Neural cell (in vitro differentiated cells): ENCODE measurements around the gene MINDY3. TPM values are rescaled to one million over a fixed set of nuclear protein-coding genes. Genes with fewer than 3 reads are reported as not detected.

Source experiments
- H2AFZ ChIP-seq: fragments of 200-600, 300-800 bp; sonication (generic), shearing (Covaris generic); 2 replicates; pipeline ENCODE4 v1.6.0; 2014; ENCODE audit warnings: low read depth, mild to moderate bottlenecking, antibody characterized with exemption, low read length, moderate library complexity
- H3F3A ChIP-seq: fragments of 200-600 bp; shearing (Covaris generic); 2 replicates; pipeline ENCODE4 v1.6.1; 2016; ENCODE audit warnings: mild to moderate bottlenecking, moderate library complexity, mixed read lengths, antibody characterized with exemption, low read length; ENCODE audit not compliant: insufficient read depth, poor library complexity, severe bottlenecking
- H3K27ac ChIP-seq: fragments of 200-600, 300-800 bp; sonication (generic), shearing (Covaris generic); 2 replicates; pipeline ENCODE4 v1.5.1; 2014; ENCODE audit warnings: mild to moderate bottlenecking, low read length, moderate library complexity
- H3K27me3 ChIP-seq: fragments of 300-800, 200-600 bp; sonication (generic), shearing (Covaris generic); 2 replicates; pipeline ENCODE4 v1.6.0; 2014; ENCODE audit warnings: mild to moderate bottlenecking, low read depth, low read length, moderate library complexity; ENCODE audit not compliant: insufficient read depth
- H3K36me3 ChIP-seq: fragments of 300-800, 200-600 bp; sonication (generic), shearing (Covaris generic); 2 replicates; pipeline ENCODE4 v1.5.1; 2014; ENCODE audit warnings: mild to moderate bottlenecking, antibody characterized with exemption, low read length, moderate library complexity; ENCODE audit not compliant: insufficient read depth
- H3K4me2 ChIP-seq: fragments of 300-800, 200-600 bp; sonication (generic), shearing (Covaris generic); 2 replicates; pipeline ENCODE4 v1.6.0; 2014; ENCODE audit warnings: mild to moderate bottlenecking, low read length
- H3K4me3 ChIP-seq: fragments of 300-800, 200-600 bp; sonication (generic), shearing (Covaris generic); 2 replicates; pipeline ENCODE4 v1.5.1; 2014; ENCODE audit warnings: mild to moderate bottlenecking, low read length, moderate library complexity
- H3K79me2 ChIP-seq: fragments of 200-600 bp; shearing (Covaris generic); replicated peaks from 2 replicates; pipeline ENCODE4 v1.6.0; 2014; ENCODE audit warnings: mild to moderate bottlenecking, low read length, moderate library complexity; ENCODE audit not compliant: insufficient read depth
- H3K9ac ChIP-seq: fragments of 300-800, 200-600 bp; sonication (generic), shearing (Covaris generic); 2 replicates; pipeline ENCODE4 v1.6.1; 2016; ENCODE audit warnings: mild to moderate bottlenecking, low read length, mixed read lengths
- H3K9me2 ChIP-seq: fragments of 200-600 bp; shearing (Covaris generic); 2 replicates; pipeline ENCODE4 v1.6.1; 2016; ENCODE audit warnings: mild to moderate bottlenecking, low read length, mixed read lengths; ENCODE audit not compliant: insufficient read depth
- H3K9me3 ChIP-seq: fragments of 200-600, 300-800 bp; sonication (generic), shearing (Covaris generic); 2 replicates; pipeline ENCODE4 v1.6.1; 2016; ENCODE audit warnings: mild to moderate bottlenecking, mixed run types, low read length, moderate library complexity, mixed read lengths
- H4K20me1 ChIP-seq: fragments of 200-600 bp; shearing (Covaris generic); 2 replicates; pipeline ENCODE4 v1.6.1; 2016; ENCODE audit warnings: mild to moderate bottlenecking, mixed run types; ENCODE audit not compliant: insufficient read depth
- EP300 ChIP-seq: fragments of 450-650 bp; conservative IDR thresholded peaks from 2 replicates; pipeline ENCODE4 v1.6.1; 2014; ENCODE audit warnings: antibody characterized with exemption, mild to moderate bottlenecking, moderate library complexity; ENCODE audit not compliant: poor library complexity, severe bottlenecking
- EZH2 ChIP-seq: fragments of 200-600, 300-800 bp; shearing (Covaris generic), sonication (generic); IDR thresholded peaks from 2 replicates; pipeline ENCODE4 v1.6.1; 2014; ENCODE audit warnings: antibody characterized with exemption, low read length, borderline replicate concordance, mild to moderate bottlenecking; ENCODE audit not compliant: insufficient read depth, poor library complexity, severe bottlenecking
- MXI1 ChIP-seq: fragments of 450-650 bp; conservative IDR thresholded peaks from 2 replicates; pipeline ENCODE4 v1.6.1; 2014; ENCODE audit warnings: antibody characterized with exemption, mild to moderate bottlenecking; ENCODE audit not compliant: poor library complexity, severe bottlenecking
- POLR2AphosphoS5 ChIP-seq: IDR thresholded peaks from 2 replicates; pipeline ENCODE4 v1.6.1; 2012
- RAD21 ChIP-seq: fragments of 450-650 bp; conservative IDR thresholded peaks from 2 replicates; pipeline ENCODE4 v1.6.1; 2014; ENCODE audit warnings: antibody characterized with exemption, mild to moderate bottlenecking, moderate library complexity
- SMC3 ChIP-seq: fragments of 450-650 bp; conservative IDR thresholded peaks from 2 replicates; pipeline ENCODE4 v1.6.1; 2014; ENCODE audit warnings: antibody characterized with exemption, mild to moderate bottlenecking, moderate library complexity; ENCODE audit not compliant: poor library complexity
- TAF1 ChIP-seq: IDR thresholded peaks from 2 replicates; pipeline ENCODE4 v1.6.1; 2012; ENCODE audit warnings: low read depth
- polyA plus RNA-seq: library from polyadenylated mRNA; depleted of rRNA; stranded (reverse); fragments of >200 nt; gene quantifications from 2 replicates; pipeline ENCODE4 v1.2.3, GENCODE V29; 2014
- TF ChIP-seq, protein P1 (sequence below): fragments of 450-650 bp; IDR thresholded peaks from 2 replicates; pipeline ENCODE4 v1.5.1; 2014; ENCODE audit warnings: antibody characterized with exemption, mild to moderate bottlenecking, moderate library complexity; ENCODE audit not compliant: poor library complexity, severe bottlenecking
- TF ChIP-seq, protein P2 (sequence below): IDR thresholded peaks from 2 replicates; pipeline ENCODE4 v1.6.1; 2012; ENCODE audit warnings: borderline replicate concordance

The MINDY3 gene
- polyA plus RNA-seq, 1 donor from 2014 or later, result 56.5 TPM

DNA sequence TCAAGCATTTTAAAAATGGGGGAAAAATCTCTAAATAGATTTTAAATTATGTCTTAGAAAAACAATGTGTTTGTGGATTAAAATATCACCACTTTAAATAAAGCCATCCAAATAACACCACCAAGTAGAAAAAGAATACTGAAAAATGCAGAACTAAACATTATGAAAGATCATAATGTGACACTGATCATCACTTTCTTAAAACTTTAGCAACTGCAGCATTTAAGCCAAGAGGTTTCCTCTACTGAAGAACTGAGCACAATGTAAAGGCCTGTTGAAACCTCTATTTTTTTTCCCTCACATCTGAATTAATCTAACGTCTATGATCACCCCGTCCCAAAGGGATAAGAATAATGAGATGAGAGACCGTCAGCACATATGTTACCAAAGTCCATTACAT, 18.6 kb downstream of the MINDY3 start:
- Histone ChIP-seq H3K27ac (no peak overlapping the region), H3F3A (no peaks in the 10 kb centered on the region), H3K9me2 (no peaks in the 10 kb centered on the region), H3K9ac (no peak overlapping the region), H3K4me2 (no peak overlapping the region), H3K4me3 (no peak overlapping the region), H4K20me1 (no peaks in the 10 kb centered on the region), H3K9me3 (no peaks in the 10 kb centered on the region), H3K79me2 (peaks cover 3% of the 10 kb centered on the region), H3K27me3 (no peaks in the 10 kb centered on the region), H2AFZ (no peak overlapping the region), H3K36me3 (no peaks in the 10 kb centered on the region)
- no peak for TF ChIP-seq EP300
- no peak for TF ChIP-seq TAF1
- TF ChIP-seq MXI1, result no peak
- TF ChIP-seq POLR2AphosphoS5, result no peak
- no peak for TF ChIP-seq EZH2
- TF ChIP-seq, protein P1, sequence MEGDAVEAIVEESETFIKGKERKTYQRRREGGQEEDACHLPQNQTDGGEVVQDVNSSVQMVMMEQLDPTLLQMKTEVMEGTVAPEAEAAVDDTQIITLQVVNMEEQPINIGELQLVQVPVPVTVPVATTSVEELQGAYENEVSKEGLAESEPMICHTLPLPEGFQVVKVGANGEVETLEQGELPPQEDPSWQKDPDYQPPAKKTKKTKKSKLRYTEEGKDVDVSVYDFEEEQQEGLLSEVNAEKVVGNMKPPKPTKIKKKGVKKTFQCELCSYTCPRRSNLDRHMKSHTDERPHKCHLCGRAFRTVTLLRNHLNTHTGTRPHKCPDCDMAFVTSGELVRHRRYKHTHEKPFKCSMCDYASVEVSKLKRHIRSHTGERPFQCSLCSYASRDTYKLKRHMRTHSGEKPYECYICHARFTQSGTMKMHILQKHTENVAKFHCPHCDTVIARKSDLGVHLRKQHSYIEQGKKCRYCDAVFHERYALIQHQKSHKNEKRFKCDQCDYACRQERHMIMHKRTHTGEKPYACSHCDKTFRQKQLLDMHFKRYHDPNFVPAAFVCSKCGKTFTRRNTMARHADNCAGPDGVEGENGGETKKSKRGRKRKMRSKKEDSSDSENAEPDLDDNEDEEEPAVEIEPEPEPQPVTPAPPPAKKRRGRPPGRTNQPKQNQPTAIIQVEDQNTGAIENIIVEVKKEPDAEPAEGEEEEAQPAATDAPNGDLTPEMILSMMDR, result no peak
- TF ChIP-seq SMC3, result no peak
- no peak for TF ChIP-seq RAD21
- TF ChIP-seq, protein P2, sequence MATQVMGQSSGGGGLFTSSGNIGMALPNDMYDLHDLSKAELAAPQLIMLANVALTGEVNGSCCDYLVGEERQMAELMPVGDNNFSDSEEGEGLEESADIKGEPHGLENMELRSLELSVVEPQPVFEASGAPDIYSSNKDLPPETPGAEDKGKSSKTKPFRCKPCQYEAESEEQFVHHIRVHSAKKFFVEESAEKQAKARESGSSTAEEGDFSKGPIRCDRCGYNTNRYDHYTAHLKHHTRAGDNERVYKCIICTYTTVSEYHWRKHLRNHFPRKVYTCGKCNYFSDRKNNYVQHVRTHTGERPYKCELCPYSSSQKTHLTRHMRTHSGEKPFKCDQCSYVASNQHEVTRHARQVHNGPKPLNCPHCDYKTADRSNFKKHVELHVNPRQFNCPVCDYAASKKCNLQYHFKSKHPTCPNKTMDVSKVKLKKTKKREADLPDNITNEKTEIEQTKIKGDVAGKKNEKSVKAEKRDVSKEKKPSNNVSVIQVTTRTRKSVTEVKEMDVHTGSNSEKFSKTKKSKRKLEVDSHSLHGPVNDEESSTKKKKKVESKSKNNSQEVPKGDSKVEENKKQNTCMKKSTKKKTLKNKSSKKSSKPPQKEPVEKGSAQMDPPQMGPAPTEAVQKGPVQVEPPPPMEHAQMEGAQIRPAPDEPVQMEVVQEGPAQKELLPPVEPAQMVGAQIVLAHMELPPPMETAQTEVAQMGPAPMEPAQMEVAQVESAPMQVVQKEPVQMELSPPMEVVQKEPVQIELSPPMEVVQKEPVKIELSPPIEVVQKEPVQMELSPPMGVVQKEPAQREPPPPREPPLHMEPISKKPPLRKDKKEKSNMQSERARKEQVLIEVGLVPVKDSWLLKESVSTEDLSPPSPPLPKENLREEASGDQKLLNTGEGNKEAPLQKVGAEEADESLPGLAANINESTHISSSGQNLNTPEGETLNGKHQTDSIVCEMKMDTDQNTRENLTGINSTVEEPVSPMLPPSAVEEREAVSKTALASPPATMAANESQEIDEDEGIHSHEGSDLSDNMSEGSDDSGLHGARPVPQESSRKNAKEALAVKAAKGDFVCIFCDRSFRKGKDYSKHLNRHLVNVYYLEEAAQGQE, result no peak

DNA sequence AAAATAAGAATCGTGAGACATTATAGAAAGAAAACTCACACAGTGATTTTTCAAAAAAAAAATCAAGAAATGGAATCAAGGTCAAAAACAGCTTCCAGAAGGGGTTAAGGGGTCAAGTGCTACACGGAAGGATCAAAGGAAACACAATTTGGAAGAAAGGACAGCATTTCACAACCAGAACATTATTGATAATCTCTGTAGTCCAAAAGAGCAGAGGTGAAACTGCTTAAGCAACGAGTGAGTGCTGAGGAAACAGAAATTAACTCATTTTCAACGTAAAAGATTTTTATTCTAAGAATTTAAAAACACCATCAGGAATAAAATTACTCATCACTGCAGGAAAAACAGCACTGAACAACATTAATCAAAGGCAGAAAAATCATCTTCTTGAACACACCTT, 23.5 kb downstream of the MINDY3 start:
- Histone ChIP-seq H3F3A (no peaks in the 10 kb centered on the region), H3K36me3 (no peaks in the 10 kb centered on the region), H3K27ac (no peak overlapping the region), H3K9me2 (no peaks in the 10 kb centered on the region), H3K79me2 (no peaks in the 10 kb centered on the region), H2AFZ (no peak overlapping the region), H4K20me1 (no peaks in the 10 kb centered on the region), H3K9me3 (no peaks in the 10 kb centered on the region), H3K4me2 (no peak overlapping the region), H3K9ac (no peak overlapping the region), H3K4me3 (no peak overlapping the region), H3K27me3 (no peaks in the 10 kb centered on the region)
- no peak for TF ChIP-seq EZH2
- no peak for TF ChIP-seq TAF1
- TF ChIP-seq SMC3, result no peak
- TF ChIP-seq POLR2AphosphoS5, result no peak
- no peak for TF ChIP-seq RAD21
- TF ChIP-seq, protein P2, result no peak
- TF ChIP-seq MXI1, result no peak
- TF ChIP-seq, protein P1, result no peak
- no peak for TF ChIP-seq EP300
